Keratinocyte (primary cell): ENCODE data around the gene IGFBP7. TPM values are rescaled to one million over a fixed set of nuclear protein-coding genes. Genes with fewer than 3 reads are reported as not detected.
A peak's percentile ranks its signal among the peaks of the same experiment; 100 is the strongest.

ENCODE experiments used
- DNase-seq: peaks from one replicate; pipeline ENCODE4 v3.0.0-alpha.2; 2011; ENCODE audit warnings: low read depth, missing footprints, low spot score
- FAIRE-seq: peaks from 2 replicates; lab custom pipeline; 2011; peaks lifted over from hg19 to GRCh38; lab: Jason Lieb, UNC
- H2AFZ ChIP-seq: 2 replicates; pipeline ENCODE4 v1.6.0; 2012; ENCODE audit warnings: low read length, control low read depth, inconsistent platforms; ENCODE audit not compliant: control insufficient read depth
- H3K27ac ChIP-seq: 2 replicates; pipeline ENCODE4 v1.5.1; 2011; ENCODE audit warnings: low read length; ENCODE audit not compliant: control insufficient read depth, insufficient read depth
- H3K27me3 ChIP-seq: 3 replicates; pipeline ENCODE4 v1.6.0; 2011; ENCODE audit warnings: low read length; ENCODE audit not compliant: control insufficient read depth, insufficient read depth; ENCODE audit errors: extremely low read depth
- H3K36me3 ChIP-seq, 2 experiments: 2 replicates in 1 of 2; 3 replicates in 1 of 2; pipeline ENCODE4 v1.5.1; 2011; ENCODE audit warnings: low read length in 2 of 2, mild to moderate bottlenecking in 1 of 2; ENCODE audit not compliant: control insufficient read depth in 2 of 2, insufficient read depth in 2 of 2; ENCODE audit errors: extremely low read depth in 1 of 2
- H3K4me1 ChIP-seq: 3 replicates; pipeline ENCODE4 v1.5.1; 2011; ENCODE audit warnings: low read length; ENCODE audit not compliant: control insufficient read depth, insufficient read depth; ENCODE audit errors: extremely low read depth
- H3K4me2 ChIP-seq: 3 replicates; pipeline ENCODE4 v1.6.0; 2011; ENCODE audit warnings: low read depth, low read length; ENCODE audit not compliant: control insufficient read depth, insufficient read depth; ENCODE audit errors: extremely low read depth
- H3K4me3 ChIP-seq, 3 experiments: fragments of 200-600 bp in 1 of 3; sonication (generic) in 1 of 3; 2 replicates in 2 of 3; 3 replicates in 1 of 3; pipeline ENCODE4 v1.5.1; 2011 to 2016; ENCODE audit warnings: low read length in 3 of 3, mild to moderate bottlenecking in 3 of 3, control low read depth in 2 of 3, inconsistent platforms in 1 of 3, low read depth in 1 of 3, mixed read lengths in 1 of 3, mixed run types in 1 of 3, moderate library complexity in 1 of 3; ENCODE audit not compliant: control insufficient read depth in 2 of 3, insufficient read depth in 2 of 3; ENCODE audit errors: extremely low read depth in 1 of 3
- H3K79me2 ChIP-seq: 2 replicates; pipeline ENCODE4 v1.6.0; 2012; ENCODE audit warnings: low read length; ENCODE audit not compliant: control insufficient read depth, insufficient read depth
- H3K9ac ChIP-seq: 3 replicates; pipeline ENCODE4 v1.6.0; 2011; ENCODE audit warnings: low read length; ENCODE audit not compliant: control insufficient read depth, insufficient read depth; ENCODE audit errors: extremely low read depth
- H3K9me1 ChIP-seq: 3 replicates; pipeline ENCODE4 v1.6.0; 2011; ENCODE audit warnings: low read length; ENCODE audit not compliant: control insufficient read depth, insufficient read depth; ENCODE audit errors: extremely low read depth
- H3K9me3 ChIP-seq: 2 replicates; pipeline ENCODE4 v1.5.1; 2012; ENCODE audit warnings: low read depth, low read length; ENCODE audit not compliant: control insufficient read depth
- H4K20me1 ChIP-seq: 3 replicates; pipeline ENCODE4 v1.6.0; 2011; ENCODE audit warnings: low read length; ENCODE audit not compliant: control insufficient read depth, insufficient read depth; ENCODE audit errors: extremely low read depth
- CTCF ChIP-seq, 3 experiments: IDR thresholded peaks in 1 of 3; conservative IDR thresholded peaks in 1 of 3; optimal IDR thresholded peaks in 1 of 3; 2 replicates in 2 of 3; 3 replicates in 1 of 3; pipeline versions ENCODE3 to v1.5.1; 2011; ENCODE audit warnings: low read length in 3 of 3, mild to moderate bottlenecking in 3 of 3, moderate library complexity in 2 of 3, control low read depth in 1 of 3, inconsistent platforms in 1 of 3; ENCODE audit not compliant: insufficient read depth in 2 of 3; ENCODE audit errors: extremely low read depth in 1 of 3
- EZH2 ChIP-seq: IDR thresholded peaks from one replicate; pipeline ENCODE4 v1.6.1; 2012; ENCODE audit warnings: inconsistent platforms, mild to moderate bottlenecking, low read length, moderate library complexity
- dilution Hi-C: fragments of 300-500 bp; cut with MboI; formaldehyde crosslinking; loops from one replicate; pipeline ENCODE4 v1.7.0; 2020; ENCODE audit warnings: low sequenced_read_pairs; ENCODE audit not compliant: extremely low pct_ligation_motif_present
- polyA plus RNA-seq, 5 experiments: library from polyadenylated mRNA; depleted of rRNA in 3 of 5; stranded (reverse) in 3 of 5; stranded (forward) in 1 of 5; unstranded in 1 of 5; fragments of >200 nt; gene quantifications; 1 replicate in 1 of 5; 2 replicates in 3 of 5; 3 replicates in 1 of 5; pipeline versions ENCODE4 v1.2.1 to v1.2.3, GENCODE V29; 2011 to 2012; ENCODE audit warnings: missing spikeins in 2 of 5, low read depth in 1 of 5, low replicate concordance in 1 of 5

IGFBP7 gene
- polyA plus RNA-seq, 1 donor (not counting 4 experiments of a cell fraction or from before 2014, with no cell fraction given), result 413 TPM

- H4K20me1 ChIP-seq, result no peaks in the 10 kb centered on the region
- no peak for FAIRE-seq
These were observed 39.7 kb downstream of the IGFBP7 start for GRCh38 chr4:57070461-57070860.

GRCh38 chr4:57068237-57068981, 41.8 kb downstream of the IGFBP7 start:
- Histone ChIP-seq H3K27me3 (no peaks in the 10 kb centered on the region), H3K9ac (no peak overlapping the region), H3K27ac (no peak overlapping the region), H4K20me1 (no peaks in the 10 kb centered on the region), H3K4me1 (peaks cover 20% of the 10 kb centered on the region), H3K9me3 (no peaks in the 10 kb centered on the region), H3K36me3 (peaks cover 3 to 8% of the 10 kb centered on the region in 2 experiments), H3K4me2 (no peak overlapping the region), H3K79me2 (peaks cover 40% of the 10 kb centered on the region), H2AFZ (no peak overlapping the region), H3K4me3 (no peak overlapping the region), H3K9me1 (no peaks in the 10 kb centered on the region)
- no peak for TF ChIP-seq CTCF (optimal IDR thresholded peaks at IDR 0.05 in 1 of 3, IDR thresholded peaks at IDR 0.05 in 1 of 3, conservative IDR thresholded peaks at IDR 0.05 in 1 of 3; ENCODE audit: extremely low read depth in 1 of 3, insufficient read depth in 2 of 3, low read length in 3 of 3)
- no peak for TF ChIP-seq EZH2
- DNase-seq (no peak), FAIRE-seq (no peak)
- dilution Hi-C loops, result no loop called here

More at GRCh38 chr4:57070461-57070860, 39.7 kb downstream of the IGFBP7 start:
- Histone ChIP-seq H3K79me2 (peaks cover 37% of the 10 kb centered on the region), H3K4me2 (no peak overlapping the region), H2AFZ (no peak overlapping the region), H3K27me3 (no peaks in the 10 kb centered on the region), H3K9me3 (no peaks in the 10 kb centered on the region), H3K9me1 (no peaks in the 10 kb centered on the region), H3K4me3 (no peak overlapping the region), H3K36me3 (peaks cover 3 to 8% of the 10 kb centered on the region in 2 experiments), H3K9ac (no peak overlapping the region), H3K27ac (peak overlapping the region; percentile 27), H3K4me1 (peaks cover 31% of the 10 kb centered on the region)
- dilution Hi-C loops, result no loop called here
- DNase-seq, result no peak
- TF ChIP-seq EZH2 (no peak), CTCF (optimal IDR thresholded peaks at IDR 0.05 in 1 of 3, IDR thresholded peaks at IDR 0.05 in 1 of 3, conservative IDR thresholded peaks at IDR 0.05 in 1 of 3; ENCODE audit: extremely low read depth in 1 of 3, insufficient read depth in 2 of 3, low read length in 3 of 3) (no peak)
